GM19372 (cell line): Measurements from ENCODE around the gene DDX28.

Experiments used
- ATAC-seq: cut with Tn5 transposase; IDR thresholded peaks from one replicate; pipeline ENCODE4 v1.9.1; 2021; ENCODE audit warnings: mild to moderate bottlenecking, low read depth, moderate library complexity; ENCODE audit not compliant: unreplicated experiment

DDX28 gene

GRCh38 chr16:68022728-68023537, at the start of gene DDX28, which contains the start of gene DUS2:
Gene DDX28, minus strand, starts transcription at chr16:68023232. Its CDS starts 30 bp downstream, at chr16:68023202.
Gene DUS2, plus strand, starts transcription at chr16:68023284. Its CDS starts 14,740 bp downstream, at chr16:68038024.
- peak; percentile 77 for ATAC-seq

- ATAC-seq: no peak
Observed at GRCh38 chr16:68072038-68072695, 49.1 kb upstream of the DDX28 start.

- ATAC-seq: no peak
Observed at GRCh38 chr16:68071518-68071901, 48.5 kb upstream of the DDX28 start.

GRCh38 chr16:68070806-68071517, 47.9 kb upstream of the DDX28 start:
- no peak for ATAC-seq

GRCh38 chr16:68070249-68070730, 47.3 kb upstream of the DDX28 start:
- ATAC-seq: no peak

GRCh38 chr16:68069511-68070248, 46.6 kb upstream of the DDX28 start:
- no peak for ATAC-seq

GRCh38 chr16:68068926-68069325, 45.9 kb upstream of the DDX28 start:
- ATAC-seq: no peak

- ATAC-seq: no peak
Observed at GRCh38 chr16:68066763-68067162, 43.7 kb upstream of the DDX28 start.

GRCh38 chr16:68065716-68066305, 42.8 kb upstream of the DDX28 start:
- ATAC-seq: no peak

GRCh38 chr16:68064791-68065365, 41.8 kb upstream of the DDX28 start:
- ATAC-seq: no peak

- no peak for ATAC-seq
Observed at GRCh38 chr16:68062910-68063393, 39.9 kb upstream of the DDX28 start.

- no peak for ATAC-seq
Observed at GRCh38 chr16:68061396-68061795, 38.4 kb upstream of the DDX28 start.

GRCh38 chr16:68059804-68060203, 36.8 kb upstream of the DDX28 start:
- ATAC-seq: no peak

- ATAC-seq: no peak
Observed at GRCh38 chr16:68055395-68055794, 32.4 kb upstream of the DDX28 start.

- no peak for ATAC-seq
Observed at GRCh38 chr16:68049449-68049848, 26.4 kb upstream of the DDX28 start.

GRCh38 chr16:68047987-68048386, 25.0 kb upstream of the DDX28 start:
- no peak for ATAC-seq

- ATAC-seq: no peak
Observed at GRCh38 chr16:68046106-68046505, 23.1 kb upstream of the DDX28 start.

GRCh38 chr16:68041783-68042182, 18.8 kb upstream of the DDX28 start:
- ATAC-seq: no peak

GRCh38 chr16:68040506-68041288, 17.7 kb upstream of the DDX28 start:
- ATAC-seq: no peak
